AG10803 (cell line): ENCODE measurements around the gene SARS1.
A peak's percentile ranks its signal among the peaks of the same experiment; 100 is the strongest.
"Not testable (repeated sequence)": the region's sequence is repeated elsewhere in the genome, so short reads cannot be mapped to it uniquely, and the experiment has no call there.

Experiments
- DNase-seq: peaks from one replicate; pipeline ENCODE4 v3.0.0; 2010; ENCODE audit warnings: low read depth
- H3K4me3 ChIP-seq: 2 replicates; pipeline ENCODE4 v1.5.1; 2011; ENCODE audit warnings: mild to moderate bottlenecking, low read length, control low read depth
- CTCF ChIP-seq: conservative IDR thresholded peaks from 2 replicates; pipeline ENCODE4 v1.5.1; 2011; ENCODE audit warnings: mild to moderate bottlenecking, low read length, control low read depth, inconsistent platforms

SARS1 gene

GRCh38 chr1:109213824-109214693 lies at the start of gene SARS1:
Gene SARS1, plus strand, starts transcription at chr1:109213918. Its CDS starts 75 bp downstream, at chr1:109213993.
- peak; percentile 81 for DNase-seq
- TF ChIP-seq CTCF: no peak
- H3K4me3 ChIP-seq: peak within 1 kb of the TSS; percentile 100

- no peak for TF ChIP-seq CTCF
- no peak for DNase-seq
- H3K4me3 ChIP-seq: no peak overlapping the region
These were observed 49.2 kb upstream of the SARS1 start for GRCh38 chr1:109164538-109164937.

GRCh38 chr1:109167001-109167506 lies 46.7 kb upstream of the SARS1 start:
- no peak for TF ChIP-seq CTCF
- DNase-seq: peak; percentile 66
- no peak overlapping the region for H3K4me3 ChIP-seq

- no peak overlapping the region for H3K4me3 ChIP-seq
- TF ChIP-seq CTCF: no peak
- DNase-seq: no peak
These were observed 43.5 kb upstream of the SARS1 start for GRCh38 chr1:109170035-109170764.

GRCh38 chr1:109171646-109172045 lies 42.1 kb upstream of the SARS1 start:
- no peak for TF ChIP-seq CTCF
- no peak for DNase-seq

GRCh38 chr1:109176349-109176748 lies 37.4 kb upstream of the SARS1 start:
- not testable (repeated sequence) for H3K4me3 ChIP-seq, DNase-seq

More at GRCh38 chr1:109171646-109172045, 42.1 kb upstream of the SARS1 start:
- no peak overlapping the region for H3K4me3 ChIP-seq

GRCh38 chr1:109180715-109181084 lies 33.0 kb upstream of the SARS1 start:
- not testable (repeated sequence) for DNase-seq, H3K4me3 ChIP-seq
